ENCODE results near the gene SLC4A8.

DNA sequence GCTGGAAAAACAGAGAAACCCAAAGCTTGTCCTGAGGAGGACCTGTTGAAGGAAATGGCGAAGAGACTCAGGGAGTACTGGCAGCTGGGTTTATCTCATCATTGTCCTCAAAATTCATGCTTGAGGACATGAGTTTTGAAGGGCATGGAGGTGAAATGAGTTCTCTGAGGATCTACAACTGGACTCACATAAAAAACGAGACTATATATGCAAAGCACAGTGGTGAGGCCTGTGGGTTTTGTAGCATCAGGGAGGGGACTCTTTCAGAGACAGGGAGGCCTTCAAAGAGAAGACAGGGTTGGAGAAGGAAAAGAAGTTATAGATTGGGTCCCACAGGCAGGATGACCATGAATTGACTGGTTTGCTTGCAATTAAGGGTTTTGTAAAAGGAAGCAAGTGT is 95.1 kb downstream of the SLC4A8 start:
- TF ChIP-seq, protein P1, sequence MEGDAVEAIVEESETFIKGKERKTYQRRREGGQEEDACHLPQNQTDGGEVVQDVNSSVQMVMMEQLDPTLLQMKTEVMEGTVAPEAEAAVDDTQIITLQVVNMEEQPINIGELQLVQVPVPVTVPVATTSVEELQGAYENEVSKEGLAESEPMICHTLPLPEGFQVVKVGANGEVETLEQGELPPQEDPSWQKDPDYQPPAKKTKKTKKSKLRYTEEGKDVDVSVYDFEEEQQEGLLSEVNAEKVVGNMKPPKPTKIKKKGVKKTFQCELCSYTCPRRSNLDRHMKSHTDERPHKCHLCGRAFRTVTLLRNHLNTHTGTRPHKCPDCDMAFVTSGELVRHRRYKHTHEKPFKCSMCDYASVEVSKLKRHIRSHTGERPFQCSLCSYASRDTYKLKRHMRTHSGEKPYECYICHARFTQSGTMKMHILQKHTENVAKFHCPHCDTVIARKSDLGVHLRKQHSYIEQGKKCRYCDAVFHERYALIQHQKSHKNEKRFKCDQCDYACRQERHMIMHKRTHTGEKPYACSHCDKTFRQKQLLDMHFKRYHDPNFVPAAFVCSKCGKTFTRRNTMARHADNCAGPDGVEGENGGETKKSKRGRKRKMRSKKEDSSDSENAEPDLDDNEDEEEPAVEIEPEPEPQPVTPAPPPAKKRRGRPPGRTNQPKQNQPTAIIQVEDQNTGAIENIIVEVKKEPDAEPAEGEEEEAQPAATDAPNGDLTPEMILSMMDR (IDR thresholded peaks at IDR 0.05): no peak
- TF ChIP-seq POLR2A (IDR thresholded peaks at IDR 0.05): no peak
